IMR-90 (cell line): Measurements from ENCODE around the gene TRIO.

Source experiments
- CEBPB ChIP-seq: IDR thresholded peaks from 2 replicates; pipeline ENCODE4 v1.6.1; 2012; ENCODE audit warnings: low read depth, low read length, improper control_type of control experiment
- CTCF ChIP-seq: conservative IDR thresholded peaks from 2 replicates; pipeline ENCODE4 v1.5.1; 2012; ENCODE audit warnings: mild to moderate bottlenecking, low read depth, low read length, improper control_type of control experiment
- FOS ChIP-seq: fragments of 150-350 bp; IDR thresholded peaks from 2 replicates; pipeline ENCODE4 v1.6.1; 2016; ENCODE audit warnings: low read depth, low read length
- MAFK ChIP-seq: IDR thresholded peaks from 2 replicates; pipeline ENCODE4 v1.6.1; 2012; ENCODE audit warnings: low read depth, low read length, improper control_type of control experiment
- MAZ ChIP-seq: IDR thresholded peaks from 2 replicates; pipeline ENCODE4 v1.6.1; 2012; ENCODE audit warnings: low read depth, mild to moderate bottlenecking, low read length, improper control_type of control experiment, moderate library complexity, borderline replicate concordance
- MXI1 ChIP-seq: IDR thresholded peaks from 2 replicates; pipeline ENCODE4 v1.6.1; 2012; ENCODE audit warnings: low read depth, mild to moderate bottlenecking, low read length, moderate library complexity, borderline replicate concordance
- NFE2L2 ChIP-seq: fragments of 150-350 bp; IDR thresholded peaks from 2 replicates; pipeline ENCODE4 v1.6.1; 2016; ENCODE audit warnings: low read depth, mild to moderate bottlenecking, low read length
- POLR2A ChIP-seq: IDR thresholded peaks from 2 replicates; pipeline ENCODE4 v1.6.1; 2012; ENCODE audit warnings: mild to moderate bottlenecking, low read depth, low read length
- RAD21 ChIP-seq: IDR thresholded peaks from 2 replicates; pipeline ENCODE4 v1.6.1; 2012; ENCODE audit warnings: low read length, improper control_type of control experiment
- SMC3 ChIP-seq: fragments of 150-350 bp; IDR thresholded peaks from 2 replicates; pipeline ENCODE4 v1.6.1; 2016; ENCODE audit warnings: low read depth, mild to moderate bottlenecking, antibody characterized with exemption, low read length, moderate library complexity
- USF2 ChIP-seq: fragments of 150-350 bp; IDR thresholded peaks from 2 replicates; pipeline ENCODE4 v1.6.1; 2017; ENCODE audit warnings: mild to moderate bottlenecking, antibody characterized with exemption, low read length, low read depth
- TF ChIP-seq, protein P1 (sequence below): fragments of 150-350 bp; IDR thresholded peaks from 2 replicates; pipeline ENCODE4 v1.6.1; 2016; ENCODE audit warnings: low read depth, mild to moderate bottlenecking, low read length, moderate library complexity, borderline replicate concordance

DNA sequence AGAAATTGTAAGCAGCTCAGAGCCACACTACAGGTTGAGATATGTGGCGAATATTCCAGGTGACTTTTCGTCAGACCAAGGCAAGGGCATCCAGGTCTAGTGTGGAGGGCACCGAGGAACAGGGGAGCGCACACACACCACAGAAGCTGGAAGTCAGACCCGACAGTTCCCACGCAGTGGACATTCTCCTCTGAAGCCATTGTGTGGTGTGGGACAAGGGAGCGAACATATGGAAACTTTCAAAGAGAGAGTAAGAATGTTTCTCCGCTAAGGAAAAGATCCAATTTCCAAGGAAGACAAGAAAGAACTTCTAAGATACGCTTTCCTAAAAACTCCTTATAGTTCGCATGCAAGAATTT lies 297.1 kb downstream of the TRIO start:
- TF ChIP-seq RAD21 (no peak), CTCF (no peak), USF2 (no peak), NFE2L2 (no peak), FOS (no peak), SMC3 (no peak), POLR2A (no peak), CEBPB (no peak), MAZ (no peak), MAFK (no peak), MXI1 (no peak)
- TF ChIP-seq, protein P1, sequence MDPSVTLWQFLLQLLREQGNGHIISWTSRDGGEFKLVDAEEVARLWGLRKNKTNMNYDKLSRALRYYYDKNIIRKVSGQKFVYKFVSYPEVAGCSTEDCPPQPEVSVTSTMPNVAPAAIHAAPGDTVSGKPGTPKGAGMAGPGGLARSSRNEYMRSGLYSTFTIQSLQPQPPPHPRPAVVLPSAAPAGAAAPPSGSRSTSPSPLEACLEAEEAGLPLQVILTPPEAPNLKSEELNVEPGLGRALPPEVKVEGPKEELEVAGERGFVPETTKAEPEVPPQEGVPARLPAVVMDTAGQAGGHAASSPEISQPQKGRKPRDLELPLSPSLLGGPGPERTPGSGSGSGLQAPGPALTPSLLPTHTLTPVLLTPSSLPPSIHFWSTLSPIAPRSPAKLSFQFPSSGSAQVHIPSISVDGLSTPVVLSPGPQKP = no peak
